ENCODE results near the gene IFT81. TPM values are rescaled to one million over a fixed set of nuclear protein-coding genes. Genes with fewer than 3 reads are reported as not detected.

The IFT81 gene, protein sequence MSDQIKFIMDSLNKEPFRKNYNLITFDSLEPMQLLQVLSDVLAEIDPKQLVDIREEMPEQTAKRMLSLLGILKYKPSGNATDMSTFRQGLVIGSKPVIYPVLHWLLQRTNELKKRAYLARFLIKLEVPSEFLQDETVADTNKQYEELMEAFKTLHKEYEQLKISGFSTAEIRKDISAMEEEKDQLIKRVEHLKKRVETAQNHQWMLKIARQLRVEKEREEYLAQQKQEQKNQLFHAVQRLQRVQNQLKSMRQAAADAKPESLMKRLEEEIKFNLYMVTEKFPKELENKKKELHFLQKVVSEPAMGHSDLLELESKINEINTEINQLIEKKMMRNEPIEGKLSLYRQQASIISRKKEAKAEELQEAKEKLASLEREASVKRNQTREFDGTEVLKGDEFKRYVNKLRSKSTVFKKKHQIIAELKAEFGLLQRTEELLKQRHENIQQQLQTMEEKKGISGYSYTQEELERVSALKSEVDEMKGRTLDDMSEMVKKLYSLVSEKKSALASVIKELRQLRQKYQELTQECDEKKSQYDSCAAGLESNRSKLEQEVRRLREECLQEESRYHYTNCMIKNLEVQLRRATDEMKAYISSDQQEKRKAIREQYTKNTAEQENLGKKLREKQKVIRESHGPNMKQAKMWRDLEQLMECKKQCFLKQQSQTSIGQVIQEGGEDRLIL
- total RNA-seq (10 to 100 TPM; 20.4 to 42.7 (median 37.0) TPM), polyA plus RNA-seq (1 to 10 TPM; 1.8 to 4.1 (median 3.0) TPM)

DNA sequence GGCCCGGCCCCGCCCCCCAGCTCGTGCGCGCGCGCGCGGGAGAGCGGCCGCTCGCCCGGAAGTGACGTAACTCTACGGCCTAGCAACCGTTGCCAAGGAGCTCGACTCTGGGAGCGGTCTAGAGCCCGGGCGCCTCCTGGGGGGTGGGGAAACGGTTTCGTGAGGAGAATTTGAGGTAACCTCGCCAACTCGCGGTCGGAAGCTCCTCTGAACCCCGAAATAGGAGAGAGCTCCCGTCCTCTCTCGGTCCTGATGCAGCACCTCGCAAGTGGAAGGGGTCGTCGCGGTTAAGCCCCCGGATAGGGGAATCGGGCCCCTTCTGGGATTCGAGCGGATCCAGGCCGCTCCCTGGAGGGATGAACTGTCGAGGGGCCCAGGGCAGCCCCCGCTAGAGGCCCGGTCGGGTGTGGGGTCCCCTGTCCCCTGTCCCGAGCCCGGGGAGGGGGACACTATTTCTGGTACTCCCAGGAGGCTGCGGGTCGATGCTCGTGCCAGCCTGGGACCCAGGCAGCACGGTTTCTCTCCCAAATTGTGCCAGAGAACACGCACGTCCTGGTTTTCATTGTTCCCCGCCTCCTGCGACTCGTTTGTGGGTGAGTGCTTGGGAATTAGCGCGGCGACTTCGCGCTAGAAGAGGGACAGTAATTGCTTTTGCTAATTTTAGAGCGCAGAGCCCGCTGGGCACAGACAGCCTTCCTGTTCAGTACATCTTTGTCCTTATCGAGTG is at the start of gene IFT81:
IFT81 (plus strand) TSS at position 89 of the 727 bp plus-strand sequence. CDS start 3,024 bp downstream, outside the sequence.
- peak; percentile 53 to 56 for TF ChIP-seq POLR2A (IDR thresholded peaks at IDR 0.05)
- peak; percentile 86 to 91 (median 88) for TF ChIP-seq POLR2AphosphoS5 (IDR thresholded peaks at IDR 0.05)
- no peak for TF ChIP-seq CTCF (IDR thresholded peaks at IDR 0.05)
- intact Hi-C loops (cut with DNase I): loop anchor here (1.0 to 5.0 kb wide), 2 partner anchors 24 to 158 kb away; partner anchors contain the start of gene ATP2A2

GRCh38 chr12:110075880-110076279 is 48.3 kb upstream of the IFT81 start:
- intact Hi-C loops (cut with DNase I): no loop called here
- no peak for DNase-seq
- no peaks in the 10 kb centered on the region for H3K9me3 ChIP-seq
- WGBS, 2 donors: 97 to 99% methylated on average over 1 of the region's 1 CpG
- no peaks in the 10 kb centered on the region for H3K36me3 ChIP-seq
- H3K27me3 ChIP-seq: no peaks in the 10 kb centered on the region
- TF ChIP-seq POLR2A (IDR thresholded peaks at IDR 0.05): no peak
- TF ChIP-seq POLR2AphosphoS5 (IDR thresholded peaks at IDR 0.05): no peak
- TF ChIP-seq CTCF (IDR thresholded peaks at IDR 0.05): no peak
- TF ChIP-seq EP300 (IDR thresholded peaks at IDR 0.05): no peak
- no peak overlapping the region for H3K4me3 ChIP-seq
- peaks cover 0 to 9% (median 0%) of the 10 kb centered on the region in 4 donors for H3K4me1 ChIP-seq
- H3K27ac ChIP-seq: no peak overlapping the region

More for the DNA sequence above, at the start of gene IFT81:
- Histone ChIP-seq H3K4me3 (peak within 1 kb of the TSS; percentile 83 to 97 (median 92)), H3K27me3 (no peaks in the 10 kb centered on the region), H3K36me3 (peaks cover 0 to 16% (median 2%) of the 10 kb centered on the region in 4 donors), H3K27ac (peak within 1 kb of the TSS; percentile 91 to 97 (median 93)), H3K9me3 (no peaks in the 10 kb centered on the region), H3K4me1 (peaks cover 0 to 37% (median 16%) of the 10 kb centered on the region in 4 donors)
- peak; percentile 98 for DNase-seq
- WGBS, 2 donors: 0% methylated on average over 61 of the region's 61 CpGs

- Histone ChIP-seq H3K27ac (no peak overlapping the region), H3K9me3 (no peaks in the 10 kb centered on the region), H3K4me3 (no peak overlapping the region), H3K27me3 (no peaks in the 10 kb centered on the region), H3K36me3 (no peaks in the 10 kb centered on the region), H3K4me1 (peaks cover 0 to 9% (median 0%) of the 10 kb centered on the region in 4 donors)
- TF ChIP-seq CTCF (IDR thresholded peaks at IDR 0.05) (no peak), POLR2A (IDR thresholded peaks at IDR 0.05) (no peak)
- DNase-seq: no peak
- intact Hi-C loops (cut with DNase I): no loop called here
- 81 to 87% methylated on average over 4 of the region's 4 CpGs for WGBS, 2 donors
Measured at GRCh38 chr12:110077800-110078199, 46.4 kb upstream of the IFT81 start.

- Histone ChIP-seq H3K4me1 (no peaks in the 10 kb centered on the region), H3K9me3 (no peaks in the 10 kb centered on the region), H3K27ac (peak overlapping the region in 2 of 4 donors; percentile 20 to 45), H3K4me3 (no peak overlapping the region), H3K27me3 (no peaks in the 10 kb centered on the region), H3K36me3 (no peaks in the 10 kb centered on the region)
- 68 to 83% methylated on average over 24 of the region's 24 CpGs for WGBS, 2 donors
- DNase-seq: peak; percentile 72
- intact Hi-C loops (cut with DNase I): no loop called here
- no peak for TF ChIP-seq CTCF (IDR thresholded peaks at IDR 0.05)
- no peak for TF ChIP-seq POLR2A (IDR thresholded peaks at IDR 0.05)
- no peak for TF ChIP-seq POLR2AphosphoS5 (IDR thresholded peaks at IDR 0.05)
- TF ChIP-seq EP300 (IDR thresholded peaks at IDR 0.05): no peak
Measured at GRCh38 chr12:110079477-110080400, 44.4 kb upstream of the IFT81 start.

Measured in sigmoid colon (tissue), 7 donors.